Stimulated activated naive CD8-positive, alpha-beta T cell treated with anti-CD3 and anti-CD28 coated beads, Interleukin-15, Interleukin-2, amounts not matched to agents 100 ng/mL and 50 ng/mL, for 24 hours (primary cell): ENCODE measurements around the gene TRPM8.

Source experiments
- H3K27ac Mint-ChIP-seq: one replicate; pipeline ENCODE4 v1.8.0; 2021; ENCODE audit warnings: mild to moderate bottlenecking, mixed read lengths
- H3K27me3 Mint-ChIP-seq: one replicate; pipeline ENCODE4 v1.8.0; 2021; ENCODE audit warnings: mixed read lengths
- H3K36me3 Mint-ChIP-seq: one replicate; pipeline ENCODE4 v1.8.0; 2021; ENCODE audit warnings: low read depth, mixed read lengths
- H3K4me1 Mint-ChIP-seq: one replicate; pipeline ENCODE4 v1.8.0; 2021; ENCODE audit warnings: low read depth, mixed read lengths
- H3K4me3 Mint-ChIP-seq: one replicate; pipeline ENCODE4 v1.8.0; 2021; ENCODE audit warnings: mild to moderate bottlenecking, mixed read lengths
- H3K9me3 Mint-ChIP-seq: one replicate; pipeline ENCODE4 v1.8.0; 2021; ENCODE audit warnings: mixed read lengths

Gene TRPM8

GRCh38 chr2:234051374-234052070, 134.3 kb downstream of the TRPM8 start:
- no peak overlapping the region for H3K27ac Mint-ChIP-seq
- no peaks in the 10 kb centered on the region for H3K9me3 Mint-ChIP-seq
- no peak overlapping the region for H3K4me3 Mint-ChIP-seq
- H3K27me3 Mint-ChIP-seq, result no peaks in the 10 kb centered on the region
- H3K4me1 Mint-ChIP-seq, result no peaks in the 10 kb centered on the region
- H3K36me3 Mint-ChIP-seq, result no peaks in the 10 kb centered on the region

- no peaks in the 10 kb centered on the region for H3K4me1 Mint-ChIP-seq
- no peak overlapping the region for H3K4me3 Mint-ChIP-seq
- no peaks in the 10 kb centered on the region for H3K36me3 Mint-ChIP-seq
- H3K27ac Mint-ChIP-seq, result no peak overlapping the region
- H3K9me3 Mint-ChIP-seq, result no peaks in the 10 kb centered on the region
- peaks cover 12% of the 10 kb centered on the region for H3K27me3 Mint-ChIP-seq
These were observed 141.7 kb downstream of the TRPM8 start for GRCh38 chr2:234058881-234059280.

- no peaks in the 10 kb centered on the region for H3K36me3 Mint-ChIP-seq
These were observed 143.1 kb downstream of the TRPM8 start for GRCh38 chr2:234060236-234060635.

GRCh38 chr2:234061624-234062257, 144.6 kb downstream of the TRPM8 start:
- Mint-ChIP-seq H3K27ac (no peak overlapping the region), H3K4me3 (no peak overlapping the region), H3K9me3 (no peaks in the 10 kb centered on the region), H3K36me3 (no peaks in the 10 kb centered on the region), H3K4me1 (no peaks in the 10 kb centered on the region), H3K27me3 (peaks cover 12% of the 10 kb centered on the region)

More at GRCh38 chr2:234060236-234060635, 143.1 kb downstream of the TRPM8 start:
- no peak overlapping the region for H3K4me3 Mint-ChIP-seq
- no peaks in the 10 kb centered on the region for H3K9me3 Mint-ChIP-seq
- no peak overlapping the region for H3K27ac Mint-ChIP-seq
- H3K27me3 Mint-ChIP-seq, result peaks cover 12% of the 10 kb centered on the region
- no peaks in the 10 kb centered on the region for H3K4me1 Mint-ChIP-seq

GRCh38 chr2:234066587-234066986, 149.4 kb downstream of the TRPM8 start:
- Mint-ChIP-seq H3K9me3 (peaks cover 11% of the 10 kb centered on the region), H3K4me1 (peaks cover 2% of the 10 kb centered on the region), H3K27ac (no peak overlapping the region), H3K36me3 (no peaks in the 10 kb centered on the region), H3K27me3 (no peaks in the 10 kb centered on the region), H3K4me3 (no peak overlapping the region)
